ENCODE measurements around the gene MT1M. TPM values are rescaled to one million over a fixed set of nuclear protein-coding genes. Genes with fewer than 3 reads are reported as not detected.
"Not testable (repeated sequence)": the region's sequence is repeated elsewhere in the genome, so short reads cannot be mapped to it uniquely, and the experiment has no call there.

Gene MT1M
- polyA plus RNA-seq (0.20 to 0.74 TPM (median 0.24 TPM) in 3 replicates), polyA minus RNA-seq (0.56 to 0.76 TPM in 2 of 3 replicates, not detected in the other)
- not detected for polyA plus RNA-seq (2011; ENCODE audit: low read depth)
- polyA plus RNA-seq (2011; cell fraction: cytosol; rRNA removed): 0.32 and 0.65 TPM in 2 replicates
- 0.27 TPM in 1 of 2 replicates, not detected in the other for polyA plus RNA-seq (2011; cell fraction: nucleus; rRNA removed)
- 0.79 and 1.1 TPM in 2 replicates for polyA plus RNA-seq (2012; ENCODE audit: low replicate concordance)
- not detected for polyA minus RNA-seq (2011; cell fraction: cytosol; rRNA and poly(A)+ RNA removed)
- polyA minus RNA-seq (2011; cell fraction: nucleus; rRNA and poly(A)+ RNA removed): not detected in 2 replicates

GRCh38 chr16:56632156-56632847 lies at the start of gene MT1M:
Gene MT1M (plus strand): TSS chr16:56632659. CDS start chr16:56632732, 73 bp downstream.
- Histone ChIP-seq H3K4me1 (ENCODE audit: control insufficient read depth, extremely low read depth, insufficient read depth, low read length) (peaks cover 4% of the 10 kb centered on the region), H4K20me1 (ENCODE audit: control insufficient read depth, extremely low read depth, insufficient read depth, low read length) (peaks cover 3% of the 10 kb centered on the region), H3K36me3 (ENCODE audit: control insufficient read depth in 2 of 2, extremely low read depth in 1 of 2, insufficient read depth in 2 of 2, low read length in 2 of 2) (no peaks in the 10 kb centered on the region), H3K9me1 (ENCODE audit: control insufficient read depth, extremely low read depth, insufficient read depth, low read length) (no peaks in the 10 kb centered on the region), H3K9me3 (ENCODE audit: control insufficient read depth, low read depth, low read length) (no peaks in the 10 kb centered on the region), H3K79me2 (ENCODE audit: control insufficient read depth, insufficient read depth, low read length) (no peaks in the 10 kb centered on the region), H3K27me3 (ENCODE audit: control insufficient read depth, extremely low read depth, insufficient read depth, low read length) (peaks cover 42% of the 10 kb centered on the region), H2AFZ (ENCODE audit: control insufficient read depth, low read length) (no peak within 1 kb of the TSS), H3K4me3 (ENCODE audit: control insufficient read depth in 2 of 3, extremely low read depth in 1 of 3, insufficient read depth in 2 of 3, low read depth in 1 of 3, low read length in 3 of 3) (no peak within 1 kb of the TSS), H3K27ac (ENCODE audit: control insufficient read depth, insufficient read depth, low read length) (no peak within 1 kb of the TSS), H3K4me2 (ENCODE audit: control insufficient read depth, extremely low read depth, insufficient read depth, low read depth, low read length) (no peak within 1 kb of the TSS), H3K9ac (ENCODE audit: control insufficient read depth, extremely low read depth, insufficient read depth, low read length) (no peak within 1 kb of the TSS)
- DNase-seq (ENCODE audit: low read depth, low spot score) (no peak), FAIRE-seq (no peak)
- TF ChIP-seq, protein P1, sequence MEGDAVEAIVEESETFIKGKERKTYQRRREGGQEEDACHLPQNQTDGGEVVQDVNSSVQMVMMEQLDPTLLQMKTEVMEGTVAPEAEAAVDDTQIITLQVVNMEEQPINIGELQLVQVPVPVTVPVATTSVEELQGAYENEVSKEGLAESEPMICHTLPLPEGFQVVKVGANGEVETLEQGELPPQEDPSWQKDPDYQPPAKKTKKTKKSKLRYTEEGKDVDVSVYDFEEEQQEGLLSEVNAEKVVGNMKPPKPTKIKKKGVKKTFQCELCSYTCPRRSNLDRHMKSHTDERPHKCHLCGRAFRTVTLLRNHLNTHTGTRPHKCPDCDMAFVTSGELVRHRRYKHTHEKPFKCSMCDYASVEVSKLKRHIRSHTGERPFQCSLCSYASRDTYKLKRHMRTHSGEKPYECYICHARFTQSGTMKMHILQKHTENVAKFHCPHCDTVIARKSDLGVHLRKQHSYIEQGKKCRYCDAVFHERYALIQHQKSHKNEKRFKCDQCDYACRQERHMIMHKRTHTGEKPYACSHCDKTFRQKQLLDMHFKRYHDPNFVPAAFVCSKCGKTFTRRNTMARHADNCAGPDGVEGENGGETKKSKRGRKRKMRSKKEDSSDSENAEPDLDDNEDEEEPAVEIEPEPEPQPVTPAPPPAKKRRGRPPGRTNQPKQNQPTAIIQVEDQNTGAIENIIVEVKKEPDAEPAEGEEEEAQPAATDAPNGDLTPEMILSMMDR (optimal IDR thresholded peaks at IDR 0.05 in 1 of 3, IDR thresholded peaks at IDR 0.05 in 1 of 3, conservative IDR thresholded peaks at IDR 0.05 in 1 of 3; ENCODE audit: extremely low read depth in 1 of 3, insufficient read depth in 2 of 3, low read length in 3 of 3): no peak
- TF ChIP-seq EZH2 (IDR thresholded peaks at IDR 0.05; ENCODE audit: low read length): peak; percentile 26
- dilution Hi-C loops (cut with MboI; ENCODE audit: extremely low pct_ligation_motif_present, low sequenced_read_pairs): no loop called here

- DNase-seq (ENCODE audit: low read depth, low spot score); H3K27ac ChIP-seq (ENCODE audit: control insufficient read depth, insufficient read depth, low read length); H2AFZ ChIP-seq (ENCODE audit: control insufficient read depth, low read length); H3K36me3 ChIP-seq (ENCODE audit: control insufficient read depth in 2 of 2, extremely low read depth in 1 of 2, insufficient read depth in 2 of 2, low read length in 2 of 2); H3K9me3 ChIP-seq (ENCODE audit: control insufficient read depth, low read depth, low read length); FAIRE-seq; dilution Hi-C loops (cut with MboI; ENCODE audit: extremely low pct_ligation_motif_present, low sequenced_read_pairs); H3K9ac ChIP-seq (ENCODE audit: control insufficient read depth, extremely low read depth, insufficient read depth, low read length); H3K9me1 ChIP-seq (ENCODE audit: control insufficient read depth, extremely low read depth, insufficient read depth, low read length); H3K27me3 ChIP-seq (ENCODE audit: control insufficient read depth, extremely low read depth, insufficient read depth, low read length); H3K79me2 ChIP-seq (ENCODE audit: control insufficient read depth, insufficient read depth, low read length); H3K4me3 ChIP-seq (ENCODE audit: control insufficient read depth in 2 of 3, extremely low read depth in 1 of 3, insufficient read depth in 2 of 3, low read depth in 1 of 3, low read length in 3 of 3); H3K4me1 ChIP-seq (ENCODE audit: control insufficient read depth, extremely low read depth, insufficient read depth, low read length); H4K20me1 ChIP-seq (ENCODE audit: control insufficient read depth, extremely low read depth, insufficient read depth, low read length); H3K4me2 ChIP-seq (ENCODE audit: control insufficient read depth, extremely low read depth, insufficient read depth, low read depth, low read length): not testable (repeated sequence)
Measured at GRCh38 chr16:56582911-56583310, 49.5 kb upstream of the MT1M start.
